ENCODE data around the gene CAPN7. TPM values are rescaled to one million over a fixed set of nuclear protein-coding genes. Genes with fewer than 3 reads are reported as not detected.
A peak's percentile ranks its signal among the peaks of the same experiment; 100 is the strongest.

Gene CAPN7
- polyA plus RNA-seq, 1 experiment = 12.9 TPM

DNA sequence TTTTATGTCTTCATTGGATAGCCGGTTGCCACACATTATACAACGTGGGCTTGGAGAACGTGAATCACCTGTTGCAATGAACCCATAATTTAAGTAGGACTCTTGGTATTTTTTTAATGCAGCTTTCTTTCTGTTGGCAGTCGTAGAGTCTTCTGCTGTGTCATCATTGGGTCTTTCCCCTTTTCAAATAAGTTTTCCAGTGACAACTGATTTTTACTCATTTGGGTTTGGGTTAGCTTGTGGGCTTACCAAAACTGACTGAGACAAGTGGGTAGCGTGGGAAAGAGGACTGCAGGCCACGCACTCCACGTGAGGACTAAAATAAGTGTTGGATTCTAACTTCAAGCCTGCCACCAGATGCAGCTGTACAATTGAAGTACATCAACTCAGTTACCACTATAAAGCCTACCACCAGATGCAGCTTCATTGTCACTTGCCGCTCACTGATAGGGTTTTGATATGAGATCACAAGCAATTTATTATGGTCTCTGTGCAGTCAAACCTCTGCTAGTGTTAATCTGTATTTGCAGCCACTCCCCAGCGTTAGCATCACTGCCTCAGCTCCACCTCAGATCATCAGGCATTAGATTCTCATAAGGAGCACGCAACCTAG, 6.4 kb upstream of the CAPN7 start:
- ChIA-PET CTCF (interaction anchor here (1.1 to 7.6 kb wide), 4 partner anchors 90 to 358 kb away, joined by 3 to 43 read pairs (median 4); no protein-coding TSS in a partner anchor), POLR2A (no interaction called here)
- Histone ChIP-seq H3K27me3 (ENCODE audit: control insufficient read depth, insufficient read depth, low read length) (peaks cover 6% of the 10 kb centered on the region), H3K36me3 (ENCODE audit: control insufficient read depth, insufficient read depth, low read length) (no peaks in the 10 kb centered on the region), H3K4me3 (ENCODE audit: low read depth, low read length) (no peak overlapping the region)
- no peak for DNase-seq (ENCODE audit: low read depth)
- TF ChIP-seq, protein P1, sequence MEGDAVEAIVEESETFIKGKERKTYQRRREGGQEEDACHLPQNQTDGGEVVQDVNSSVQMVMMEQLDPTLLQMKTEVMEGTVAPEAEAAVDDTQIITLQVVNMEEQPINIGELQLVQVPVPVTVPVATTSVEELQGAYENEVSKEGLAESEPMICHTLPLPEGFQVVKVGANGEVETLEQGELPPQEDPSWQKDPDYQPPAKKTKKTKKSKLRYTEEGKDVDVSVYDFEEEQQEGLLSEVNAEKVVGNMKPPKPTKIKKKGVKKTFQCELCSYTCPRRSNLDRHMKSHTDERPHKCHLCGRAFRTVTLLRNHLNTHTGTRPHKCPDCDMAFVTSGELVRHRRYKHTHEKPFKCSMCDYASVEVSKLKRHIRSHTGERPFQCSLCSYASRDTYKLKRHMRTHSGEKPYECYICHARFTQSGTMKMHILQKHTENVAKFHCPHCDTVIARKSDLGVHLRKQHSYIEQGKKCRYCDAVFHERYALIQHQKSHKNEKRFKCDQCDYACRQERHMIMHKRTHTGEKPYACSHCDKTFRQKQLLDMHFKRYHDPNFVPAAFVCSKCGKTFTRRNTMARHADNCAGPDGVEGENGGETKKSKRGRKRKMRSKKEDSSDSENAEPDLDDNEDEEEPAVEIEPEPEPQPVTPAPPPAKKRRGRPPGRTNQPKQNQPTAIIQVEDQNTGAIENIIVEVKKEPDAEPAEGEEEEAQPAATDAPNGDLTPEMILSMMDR (IDR thresholded peaks at IDR 0.05; ENCODE audit: insufficient read depth, low read depth, low read length) = no peak

DNA sequence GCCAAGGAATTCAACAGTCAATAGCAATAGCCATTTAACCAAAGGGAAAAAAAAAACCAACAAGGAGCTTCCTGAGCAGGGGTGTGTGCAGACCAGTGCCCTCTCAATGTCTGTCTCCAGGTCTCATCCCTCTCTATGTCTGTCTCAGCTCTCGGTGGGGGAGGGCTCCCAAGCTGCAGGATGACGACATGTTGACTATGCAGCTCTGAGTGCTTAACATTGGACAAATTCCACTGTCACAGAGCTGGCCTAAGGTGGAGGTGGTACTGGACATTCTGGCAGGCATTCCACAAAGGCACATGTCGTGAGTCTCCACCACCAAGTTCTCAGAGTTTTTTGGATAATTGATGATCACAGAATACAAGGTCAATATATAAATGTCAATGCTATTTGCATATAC, 2.0 kb upstream of the CAPN7 start:
- DNase-seq (ENCODE audit: low read depth) = no peak
- ChIA-PET POLR2A (no interaction called here), CTCF (interaction anchor here (0.6 to 7.6 kb wide), 16 partner anchors 18 to 844 kb away, joined by 3 to 43 read pairs (median 4); no protein-coding TSS in a partner anchor)
- TF ChIP-seq, protein P1 (IDR thresholded peaks at IDR 0.05; ENCODE audit: insufficient read depth, low read depth, low read length) = no peak
- Histone ChIP-seq H3K36me3 (ENCODE audit: control insufficient read depth, insufficient read depth, low read length) (no peaks in the 10 kb centered on the region), H3K27me3 (ENCODE audit: control insufficient read depth, insufficient read depth, low read length) (no peaks in the 10 kb centered on the region), H3K4me3 (ENCODE audit: low read depth, low read length) (no peak overlapping the region)

DNA sequence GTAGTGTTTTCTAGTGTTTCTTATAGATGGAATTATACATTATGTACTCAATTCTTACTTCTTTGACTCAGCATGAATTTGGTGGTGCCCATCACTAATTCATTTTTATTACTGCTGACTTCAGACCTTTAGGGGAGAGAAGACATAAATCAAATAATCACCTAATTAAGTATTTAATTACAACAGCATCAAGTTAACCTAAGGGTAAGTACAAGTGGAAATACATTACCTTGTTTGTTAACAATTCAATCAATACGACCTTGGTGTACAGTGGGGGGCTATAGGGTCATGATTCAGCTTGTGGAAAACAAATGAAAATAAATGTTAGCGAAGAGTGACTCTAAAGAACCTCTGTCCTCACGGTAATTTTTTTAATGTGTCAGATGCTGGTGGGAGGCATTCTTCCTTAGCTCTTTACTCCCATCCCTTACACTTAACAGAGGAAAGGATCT, 538 bp upstream of the CAPN7 start:
- ChIA-PET CTCF (interaction anchor here (0.6 to 7.6 kb wide), 10 partner anchors 9 to 351 kb away, joined by 3 to 43 read pairs (median 4); no protein-coding TSS in a partner anchor), POLR2A (interaction anchor here (0.6 kb wide), 1 partner anchor 156 kb away, joined by 3 read pairs; no protein-coding TSS in a partner anchor)
- no peak for DNase-seq (ENCODE audit: low read depth)
- Histone ChIP-seq H3K36me3 (ENCODE audit: control insufficient read depth, insufficient read depth, low read length) (no peaks in the 10 kb centered on the region), H3K4me3 (ENCODE audit: low read depth, low read length) (peak overlapping the region; percentile 60), H3K27me3 (ENCODE audit: control insufficient read depth, insufficient read depth, low read length) (no peaks in the 10 kb centered on the region)
- TF ChIP-seq, protein P1 (IDR thresholded peaks at IDR 0.05; ENCODE audit: insufficient read depth, low read depth, low read length) = no peak

GRCh38 chr3:15206662-15207576, 873 bp downstream of the CAPN7 start:
- Histone ChIP-seq H3K4me3 (ENCODE audit: low read depth, low read length) (peak overlapping the region; percentile 60), H3K36me3 (ENCODE audit: control insufficient read depth, insufficient read depth, low read length) (peaks cover 2% of the 10 kb centered on the region; the same call in 1 of the 2 replicates), H3K27me3 (ENCODE audit: control insufficient read depth, insufficient read depth, low read length) (no peaks in the 10 kb centered on the region)
- TF ChIP-seq, protein P1 (IDR thresholded peaks at IDR 0.05; ENCODE audit: insufficient read depth, low read depth, low read length) = no peak
- ChIA-PET CTCF (interaction anchor here (0.6 to 7.6 kb wide), 8 partner anchors 15 to 198 kb away, joined by 3 to 43 read pairs (median 5); partner anchors contain the start of gene SH3BP5), POLR2A (interaction anchor here (0.6 to 0.8 kb wide), 3 partner anchors 50 to 141 kb away, joined by 3 read pairs; no protein-coding TSS in a partner anchor)
- no peak for DNase-seq (ENCODE audit: low read depth)
